PC-9 (cell line): ENCODE measurements around the gene ROBO2.

Experiments used
- CTCF ChIP-seq: fragments of 200-600 bp; sonication (generic); conservative IDR thresholded peaks from 2 replicates; pipeline ENCODE4 v1.6.1; 2017; ENCODE audit warnings: mixed run types, antibody characterized with exemption, mild to moderate bottlenecking, moderate library complexity
- EZH2 ChIP-seq: fragments of 200-600 bp; sonication (generic); IDR thresholded peaks from 2 replicates; pipeline ENCODE4 v1.8.0; 2017; ENCODE audit warnings: antibody characterized with exemption, low read depth

GRCh38 chr3:77648664-77649063 is 608.8 kb downstream of the ROBO2 start:
- TF ChIP-seq CTCF (no peak), EZH2 (no peak)
